AG04449 (cell line): Measurements from ENCODE around the gene TMPRSS11F.

Experiments used
- CTCF ChIA-PET: fragments of 350-600 bp; formaldehyde crosslinking; extraction: SDS; loops from one replicate; lab custom pipeline; 2021; ENCODE audit warnings: antibody characterized with exemption; lab: Yijun Ruan, JAX
- POLR2A ChIA-PET: fragments of 400-600, 350-600 bp; formaldehyde crosslinking; extraction: SDS; loops from one replicate; lab custom pipeline; 2020; ENCODE audit warnings: antibody characterized with exemption, inconsistent platforms; lab: Yijun Ruan, JAX
- DNase-seq: peaks from one replicate; pipeline ENCODE4 v3.0.0-alpha.2; 2010; ENCODE audit warnings: low read depth, low spot score
- H3K4me3 ChIP-seq: 2 replicates; pipeline ENCODE4 v1.5.1; 2011; ENCODE audit warnings: low read depth, mild to moderate bottlenecking, control low read depth, low read length
- CTCF ChIP-seq: IDR thresholded peaks from one replicate; pipeline ENCODE4 v1.5.1; 2011; ENCODE audit warnings: mild to moderate bottlenecking, moderate library complexity, low read length, control low read depth, inconsistent platforms; ENCODE audit not compliant: insufficient read depth; ENCODE audit errors: missing control alignments

Gene TMPRSS11F

GRCh38 chr4:68076194-68076593, 53.5 kb downstream of the TMPRSS11F start:
- POLR2A ChIA-PET = no interaction called here
- H3K4me3 ChIP-seq = no peak overlapping the region
- TF ChIP-seq CTCF = no peak
- CTCF ChIA-PET = no interaction called here
- no peak for DNase-seq

- no peak for TF ChIP-seq CTCF
- POLR2A ChIA-PET = no interaction called here
- CTCF ChIA-PET = no interaction called here
- no peak overlapping the region for H3K4me3 ChIP-seq
- DNase-seq = no peak
Observed at GRCh38 chr4:68074397-68074796, 55.3 kb downstream of the TMPRSS11F start.

DNA sequence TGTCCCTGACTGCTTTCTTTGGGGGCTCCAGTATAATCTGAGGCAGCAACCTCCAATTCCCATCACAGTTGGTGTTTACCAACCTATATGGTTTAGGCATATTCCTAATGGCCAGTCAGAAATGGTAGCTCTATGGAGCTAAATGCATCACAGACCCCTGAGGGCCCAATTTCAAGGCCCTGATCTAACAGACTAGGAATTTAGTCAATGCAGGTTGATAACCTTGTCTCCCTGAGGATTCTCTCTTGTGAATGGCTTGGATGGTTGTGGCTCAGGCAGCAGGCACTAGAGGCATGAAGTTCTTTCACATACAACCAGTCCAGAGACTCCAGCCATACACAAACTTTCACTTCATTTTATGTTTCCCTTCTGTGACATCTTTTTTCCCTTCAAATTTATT, 59.4 kb downstream of the TMPRSS11F start:
- CTCF ChIA-PET = no interaction called here
- no peak for DNase-seq

DNA sequence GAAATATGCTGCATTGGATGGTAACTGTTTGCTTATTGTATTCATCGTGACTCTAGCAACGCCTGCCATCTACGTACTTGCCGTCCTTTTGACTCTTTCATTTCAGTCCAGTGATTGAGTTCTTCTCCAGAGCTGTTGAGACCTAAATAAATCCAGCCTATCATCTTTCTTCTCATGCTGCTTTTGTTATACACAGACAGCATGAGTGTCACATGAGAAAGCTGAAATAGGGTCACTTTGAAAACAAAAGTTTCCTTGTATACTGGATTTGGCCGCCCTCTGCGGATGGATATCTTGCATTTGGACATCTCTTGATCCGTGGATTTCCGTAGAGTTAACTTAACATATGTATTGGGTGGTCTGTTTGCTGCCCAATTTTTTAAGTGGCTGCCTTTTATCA, 67.2 kb downstream of the TMPRSS11F start:
- TF ChIP-seq CTCF = no peak
- no peak overlapping the region for H3K4me3 ChIP-seq
- no peak for DNase-seq
- CTCF ChIA-PET = no interaction called here
- POLR2A ChIA-PET = no interaction called here

More for the DNA sequence above, 59.4 kb downstream of the TMPRSS11F start:
- no peak overlapping the region for H3K4me3 ChIP-seq
- no peak for TF ChIP-seq CTCF
- POLR2A ChIA-PET = no interaction called here

GRCh38 chr4:68038272-68038671, 91.4 kb downstream of the TMPRSS11F start:
- CTCF ChIA-PET = no interaction called here
- H3K4me3 ChIP-seq = no peak overlapping the region
- TF ChIP-seq CTCF = no peak
- DNase-seq = no peak
- POLR2A ChIA-PET = no interaction called here

DNA sequence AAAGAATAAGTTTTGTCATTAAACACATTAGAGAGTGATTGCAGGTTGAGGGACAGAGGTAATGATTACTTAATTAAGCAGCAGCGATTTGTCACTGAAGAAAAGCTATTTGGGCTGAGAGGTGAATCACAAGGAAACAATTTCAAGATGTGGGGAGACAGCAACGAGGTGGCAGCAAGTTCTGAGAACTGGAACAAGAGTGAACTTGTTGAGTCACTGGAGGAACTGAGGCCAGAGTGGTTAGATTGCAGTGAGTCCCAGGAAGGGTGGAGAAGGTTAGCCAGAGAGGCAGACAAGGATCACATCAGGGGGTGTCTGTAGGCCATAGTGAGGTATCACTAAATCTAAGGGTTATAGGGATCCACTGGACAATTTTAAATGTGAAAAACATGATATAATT, 108.5 kb downstream of the TMPRSS11F start:
- no peak overlapping the region for H3K4me3 ChIP-seq
- ChIA-PET CTCF (no interaction called here), POLR2A (no interaction called here)
- TF ChIP-seq CTCF = no peak
- no peak for DNase-seq

DNA sequence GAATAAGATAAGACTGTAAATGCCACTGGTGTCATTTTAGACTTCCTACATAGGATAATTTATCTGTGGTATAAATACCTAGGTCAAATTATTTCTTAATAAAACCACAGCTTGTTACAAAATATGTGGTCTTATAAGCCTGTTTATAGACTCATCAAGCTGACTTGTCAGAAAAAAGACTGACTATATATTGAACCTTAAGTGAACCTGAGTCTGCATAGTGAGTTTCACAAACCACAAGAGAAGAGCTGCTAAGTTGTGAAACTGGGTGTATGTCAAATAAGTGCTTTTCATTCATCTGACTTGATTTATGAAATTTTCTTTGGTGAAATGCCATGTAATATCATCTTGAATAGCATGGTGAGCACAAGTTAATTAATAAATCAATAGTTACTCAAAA, 118.0 kb downstream of the TMPRSS11F start:
- H3K4me3 ChIP-seq = no peak overlapping the region
- TF ChIP-seq CTCF = no peak
- POLR2A ChIA-PET = no interaction called here
- CTCF ChIA-PET = no interaction called here
- no peak for DNase-seq
